HepG2 (cell line): Measurements from ENCODE around the gene SUPT6H. TPM values are rescaled to one million over a fixed set of nuclear protein-coding genes. Genes with fewer than 3 reads are reported as not detected.

ENCODE experiments used
- HOXA7 ChIP-seq: sonication (generic); formaldehyde crosslinking; IDR thresholded peaks from 2 replicates; pipeline ENCODE4 v1.8.1; 2022; ENCODE audit warnings: mild to moderate bottlenecking, missing genetic modification reagents, moderate library complexity
- MTERF4 ChIP-seq: sonication (generic); formaldehyde crosslinking; IDR thresholded peaks from 2 replicates; pipeline ENCODE4 v1.8.0; 2023; ENCODE audit warnings: mild to moderate bottlenecking, missing genetic modification reagents
- NFE2 ChIP-seq: sonication (generic); formaldehyde crosslinking; IDR thresholded peaks from 2 replicates; pipeline ENCODE4 v1.4.0; 2020; ENCODE audit warnings: missing genetic modification reagents
- RBM39 ChIP-seq: fragments of 200-400 bp; formaldehyde crosslinking; IDR thresholded peaks from one replicate; pipeline ENCODE4 v1.6.1; 2018; ENCODE audit warnings: antibody characterized with exemption, mild to moderate bottlenecking, low read depth, low read length; ENCODE audit not compliant: poor library complexity, severe bottlenecking
- RELA ChIP-seq: sonication (generic); formaldehyde crosslinking; IDR thresholded peaks from 2 replicates; pipeline ENCODE4 v1.4.0; 2020; ENCODE audit warnings: missing genetic modification reagents
- SOX6 ChIP-seq, 2 experiments: fragments of 450-650 bp in 1 of 2; sonication (generic) in 1 of 2; formaldehyde crosslinking in 1 of 2; IDR thresholded peaks; 2 replicates each; pipeline versions ENCODE4 v1.4.0 to v1.6.1; 2017 to 2020; ENCODE audit warnings: antibody characterized with exemption in 1 of 2, mild to moderate bottlenecking in 1 of 2, missing genetic modification reagents in 1 of 2
- U2AF1 ChIP-seq: fragments of 200-400 bp; formaldehyde crosslinking; optimal IDR thresholded peaks from 2 replicates; pipeline ENCODE3; 2017; ENCODE audit warnings: mild to moderate bottlenecking, low read depth, low read length
- U2AF2 ChIP-seq: fragments of 200-400 bp; formaldehyde crosslinking; IDR thresholded peaks from 2 replicates; pipeline ENCODE4 v1.6.1; 2017; ENCODE audit warnings: low read depth, mild to moderate bottlenecking, low read length
- ZBTB7A ChIP-seq: sonication (generic); formaldehyde crosslinking; IDR thresholded peaks from 2 replicates; pipeline ENCODE4 v1.8.0; 2022; ENCODE audit warnings: mild to moderate bottlenecking, missing genetic modification reagents
- ZFP41 ChIP-seq: sonication (generic); formaldehyde crosslinking; IDR thresholded peaks from 2 replicates; pipeline ENCODE4 v1.4.0; 2020; ENCODE audit warnings: mild to moderate bottlenecking, missing genetic modification reagents, borderline replicate concordance
- ZMYM3 ChIP-seq: sonication (generic); formaldehyde crosslinking; IDR thresholded peaks from 2 replicates; pipeline ENCODE4 v1.5.1; 2020; ENCODE audit warnings: mild to moderate bottlenecking, missing genetic modification reagents
- ZNF468 ChIP-seq: sonication (generic); formaldehyde crosslinking; IDR thresholded peaks from 2 replicates; pipeline ENCODE4 v1.8.0; 2022; ENCODE audit warnings: mild to moderate bottlenecking, moderate library complexity, missing genetic modification reagents
- ZNF639 ChIP-seq: conservative IDR thresholded peaks from 2 replicates; pipeline ENCODE4 v1.6.1; 2018; ENCODE audit warnings: missing genetic modification reagents
- ZSCAN31 ChIP-seq: sonication (generic); formaldehyde crosslinking; IDR thresholded peaks from 2 replicates; pipeline ENCODE4 v1.5.0; 2020; ENCODE audit warnings: low read depth, mild to moderate bottlenecking, missing genetic modification reagents
- polyA plus RNA-seq, 8 experiments: library from polyadenylated mRNA; depleted of rRNA in 3 of 8; stranded (reverse) in 7 of 8; unstranded in 1 of 8; fragments of >200 nt; fragmentation: Illumina TruSeq in 4 of 8; extraction: Trizol in 4 of 8; gene quantifications; 2 replicates each; pipeline versions ENCODE4 v1.2.1 to v1.2.3, GENCODE V29; 2011 to 2016; ENCODE audit warnings: low read depth in 4 of 8, missing spikeins in 1 of 8, mixed read lengths in 1 of 8; ENCODE audit not compliant: insufficient read depth in 1 of 8
- total RNA-seq, 5 experiments: library from RNA; depleted of rRNA; stranded (reverse); fragments of >200 nt; fragmentation: Illumina TruSeq; extraction: Trizol; gene quantifications; 2 replicates each; pipeline ENCODE4 v1.2.3, GENCODE V29; 2016; ENCODE audit warnings: low read depth in 1 of 5
- TF ChIP-seq, protein P1 (sequence below): sonication (generic); formaldehyde crosslinking; IDR thresholded peaks from 2 replicates; pipeline ENCODE4 v1.5.1; 2020; ENCODE audit warnings: mild to moderate bottlenecking, missing genetic modification reagents, borderline replicate concordance
- TF ChIP-seq, protein P2 (sequence below): sonication (generic); formaldehyde crosslinking; conservative IDR thresholded peaks from 2 replicates; pipeline ENCODE4 v1.4.0; 2020; ENCODE audit warnings: missing genetic modification reagents

Gene SUPT6H
- total and polyA plus RNA-seq, 2 of the 13 experiments (the other 11 are each of a cell fraction or from before 2014, with no cell fraction given), result 32.7 to 39.9 TPM

DNA sequence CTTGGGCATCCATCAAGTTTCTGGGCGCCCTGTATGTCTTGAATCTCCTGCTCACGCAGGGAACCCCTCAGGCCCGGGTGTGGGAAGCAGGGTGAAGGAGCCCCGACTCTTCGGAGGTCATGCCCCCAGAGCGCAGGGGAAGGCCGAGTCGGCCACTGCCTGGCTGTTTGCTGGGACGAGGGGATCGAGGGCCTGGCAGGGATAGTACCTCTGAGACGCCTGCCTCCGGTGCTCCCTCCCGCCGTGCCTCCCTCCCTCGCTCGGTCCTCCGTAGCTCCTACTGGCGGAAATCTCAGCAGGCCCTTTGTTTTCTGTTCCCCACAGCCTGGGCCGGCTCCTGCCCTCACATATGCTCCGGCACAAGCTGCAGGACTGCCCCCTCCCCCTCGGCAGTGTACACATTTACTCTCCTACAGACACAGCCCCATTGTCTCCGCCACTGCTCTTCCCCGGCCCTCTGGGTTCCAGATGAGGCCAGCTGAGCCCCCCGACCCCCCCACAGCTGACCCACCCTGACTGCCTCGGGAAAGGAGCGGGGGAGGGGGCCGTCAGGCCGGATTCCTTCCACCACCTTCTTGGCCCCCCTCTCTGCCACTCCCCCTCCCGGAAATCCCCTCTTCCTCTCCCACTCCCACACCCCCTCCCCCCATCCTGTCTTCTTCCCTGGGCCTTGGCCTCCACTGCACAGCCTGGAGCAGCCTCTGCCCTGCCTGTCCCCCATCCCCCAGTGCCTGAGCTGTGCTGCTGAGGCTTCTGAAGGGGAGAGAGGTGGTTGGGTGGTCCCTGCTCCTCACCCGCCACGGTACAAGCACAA lies 83.2 kb downstream of the SUPT6H start (continued):
- TF ChIP-seq, protein P1, sequence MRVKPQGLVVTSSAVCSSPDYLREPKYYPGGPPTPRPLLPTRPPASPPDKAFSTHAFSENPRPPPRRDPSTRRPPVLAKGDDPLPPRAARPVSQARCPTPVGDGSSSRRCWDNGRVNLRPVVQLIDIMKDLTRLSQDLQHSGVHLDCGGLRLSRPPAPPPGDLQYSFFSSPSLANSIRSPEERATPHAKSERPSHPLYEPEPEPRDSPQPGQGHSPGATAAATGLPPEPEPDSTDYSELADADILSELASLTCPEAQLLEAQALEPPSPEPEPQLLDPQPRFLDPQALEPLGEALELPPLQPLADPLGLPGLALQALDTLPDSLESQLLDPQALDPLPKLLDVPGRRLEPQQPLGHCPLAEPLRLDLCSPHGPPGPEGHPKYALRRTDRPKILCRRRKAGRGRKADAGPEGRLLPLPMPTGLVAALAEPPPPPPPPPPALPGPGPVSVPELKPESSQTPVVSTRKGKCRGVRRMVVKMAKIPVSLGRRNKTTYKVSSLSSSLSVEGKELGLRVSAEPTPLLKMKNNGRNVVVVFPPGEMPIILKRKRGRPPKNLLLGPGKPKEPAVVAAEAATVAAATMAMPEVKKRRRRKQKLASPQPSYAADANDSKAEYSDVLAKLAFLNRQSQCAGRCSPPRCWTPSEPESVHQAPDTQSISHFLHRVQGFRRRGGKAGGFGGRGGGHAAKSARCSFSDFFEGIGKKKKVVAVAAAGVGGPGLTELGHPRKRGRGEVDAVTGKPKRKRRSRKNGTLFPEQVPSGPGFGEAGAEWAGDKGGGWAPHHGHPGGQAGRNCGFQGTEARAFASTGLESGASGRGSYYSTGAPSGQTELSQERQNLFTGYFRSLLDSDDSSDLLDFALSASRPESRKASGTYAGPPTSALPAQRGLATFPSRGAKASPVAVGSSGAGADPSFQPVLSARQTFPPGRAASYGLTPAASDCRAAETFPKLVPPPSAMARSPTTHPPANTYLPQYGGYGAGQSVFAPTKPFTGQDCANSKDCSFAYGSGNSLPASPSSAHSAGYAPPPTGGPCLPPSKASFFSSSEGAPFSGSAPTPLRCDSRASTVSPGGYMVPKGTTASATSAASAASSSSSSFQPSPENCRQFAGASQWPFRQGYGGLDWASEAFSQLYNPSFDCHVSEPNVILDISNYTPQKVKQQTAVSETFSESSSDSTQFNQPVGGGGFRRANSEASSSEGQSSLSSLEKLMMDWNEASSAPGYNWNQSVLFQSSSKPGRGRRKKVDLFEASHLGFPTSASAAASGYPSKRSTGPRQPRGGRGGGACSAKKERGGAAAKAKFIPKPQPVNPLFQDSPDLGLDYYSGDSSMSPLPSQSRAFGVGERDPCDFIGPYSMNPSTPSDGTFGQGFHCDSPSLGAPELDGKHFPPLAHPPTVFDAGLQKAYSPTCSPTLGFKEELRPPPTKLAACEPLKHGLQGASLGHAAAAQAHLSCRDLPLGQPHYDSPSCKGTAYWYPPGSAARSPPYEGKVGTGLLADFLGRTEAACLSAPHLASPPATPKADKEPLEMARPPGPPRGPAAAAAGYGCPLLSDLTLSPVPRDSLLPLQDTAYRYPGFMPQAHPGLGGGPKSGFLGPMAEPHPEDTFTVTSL (CRISPR knock-in tag), result no peak
- TF ChIP-seq ZBTB7A (CRISPR knock-in tag) (peak; percentile 75), ZFP41 (CRISPR knock-in tag) (no peak), SOX6 (IDR thresholded peaks at IDR 0.05) (no peak), SOX6 (CRISPR knock-in tag; IDR thresholded peaks at IDR 0.05) (peak; percentile 83), U2AF2 (0 out of 2 replicates have a peak, but pooled peaks have one; percentile 48), HOXA7 (CRISPR knock-in tag) (no peak), MTERF4 (CRISPR knock-in tag) (no peak; the same call in 1 of the 2 replicates), ZMYM3 (CRISPR knock-in tag) (no peak), RELA (CRISPR knock-in tag) (no peak; the same call in 1 of the 2 replicates), ZNF639 (0 out of 2 replicates have a peak, but pooled peaks have one; percentile 59), ZNF468 (no peak), RBM39 (no peak), ZSCAN31 (CRISPR knock-in tag) (no peak), NFE2 (CRISPR knock-in tag) (no peak), U2AF1 (peak; percentile 96)
- TF ChIP-seq, protein P2, sequence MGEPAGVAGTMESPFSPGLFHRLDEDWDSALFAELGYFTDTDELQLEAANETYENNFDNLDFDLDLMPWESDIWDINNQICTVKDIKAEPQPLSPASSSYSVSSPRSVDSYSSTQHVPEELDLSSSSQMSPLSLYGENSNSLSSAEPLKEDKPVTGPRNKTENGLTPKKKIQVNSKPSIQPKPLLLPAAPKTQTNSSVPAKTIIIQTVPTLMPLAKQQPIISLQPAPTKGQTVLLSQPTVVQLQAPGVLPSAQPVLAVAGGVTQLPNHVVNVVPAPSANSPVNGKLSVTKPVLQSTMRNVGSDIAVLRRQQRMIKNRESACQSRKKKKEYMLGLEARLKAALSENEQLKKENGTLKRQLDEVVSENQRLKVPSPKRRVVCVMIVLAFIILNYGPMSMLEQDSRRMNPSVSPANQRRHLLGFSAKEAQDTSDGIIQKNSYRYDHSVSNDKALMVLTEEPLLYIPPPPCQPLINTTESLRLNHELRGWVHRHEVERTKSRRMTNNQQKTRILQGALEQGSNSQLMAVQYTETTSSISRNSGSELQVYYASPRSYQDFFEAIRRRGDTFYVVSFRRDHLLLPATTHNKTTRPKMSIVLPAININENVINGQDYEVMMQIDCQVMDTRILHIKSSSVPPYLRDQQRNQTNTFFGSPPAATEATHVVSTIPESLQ (CRISPR knock-in tag), result no peak
